GM18517 (cell line): ENCODE results near the gene RPN1.
"Not testable (repeated sequence)": the region's sequence is repeated elsewhere in the genome, so short reads cannot be mapped to it uniquely, and the experiment has no call there.

Source experiments
- ATAC-seq: cut with Tn5 transposase; IDR thresholded peaks from one replicate; pipeline ENCODE4 v1.9.1; 2021; ENCODE audit warnings: mild to moderate bottlenecking, moderate library complexity; ENCODE audit not compliant: unreplicated experiment

RPN1 gene

DNA sequence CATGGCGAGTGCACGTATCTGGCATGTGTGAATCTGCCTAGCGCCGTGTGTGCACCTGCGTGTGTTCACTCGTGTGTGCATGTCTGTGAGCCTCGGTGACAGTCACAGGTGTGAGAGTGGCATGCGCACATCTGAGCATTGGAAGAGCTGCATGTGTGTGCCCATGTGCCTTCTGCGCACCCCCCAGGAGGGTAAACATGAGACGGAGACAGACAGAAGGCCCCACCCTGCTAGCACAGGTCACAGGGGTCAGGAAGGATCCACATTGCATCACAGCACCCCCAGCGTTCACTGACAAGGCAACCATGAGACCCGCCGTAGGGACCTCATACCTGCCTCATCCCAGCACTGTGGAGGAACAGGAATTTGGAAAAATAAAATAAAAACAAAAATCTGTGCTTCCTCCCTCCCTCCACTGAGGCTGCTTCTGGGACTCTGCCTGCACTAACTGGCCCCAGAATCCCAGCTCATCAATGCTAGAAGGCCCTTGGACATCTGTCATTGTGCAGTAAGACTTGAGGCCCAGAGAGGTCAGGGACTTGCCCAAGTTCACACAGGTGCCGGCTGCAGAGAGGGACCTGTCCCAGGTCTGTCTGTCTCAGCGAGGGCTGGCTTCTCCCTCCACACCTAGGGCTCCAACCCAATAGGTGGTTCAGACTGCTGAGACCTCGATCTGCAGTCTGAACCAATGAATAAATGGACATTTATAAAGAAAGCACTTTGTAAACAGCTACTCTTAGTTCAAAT, 37.4 kb downstream of the RPN1 start:
- no peak for ATAC-seq

- ATAC-seq: no peak
Observed at GRCh38 chr3:128610451-128611070, 40.1 kb downstream of the RPN1 start.

DNA sequence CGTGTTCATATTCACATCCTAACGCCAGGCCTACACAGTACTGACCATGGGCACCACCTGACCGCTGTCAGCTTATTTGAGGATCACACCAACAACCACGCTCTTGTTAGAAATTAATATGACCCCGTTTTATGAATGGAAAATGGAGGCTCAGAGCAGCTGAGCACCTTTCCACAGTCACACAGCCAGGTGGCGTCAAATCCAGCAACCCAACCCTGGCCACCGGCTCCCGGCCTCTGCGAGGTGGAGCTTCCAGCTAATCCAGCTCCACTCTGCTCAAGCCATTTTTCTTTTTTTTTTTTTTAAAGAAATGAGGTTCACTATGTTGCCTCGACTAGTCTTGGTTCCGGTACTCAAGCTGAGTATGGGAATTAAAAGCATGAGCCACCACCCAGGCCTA, 41.3 kb downstream of the RPN1 start:
- no peak for ATAC-seq

GRCh38 chr3:128607710-128608048, 42.9 kb downstream of the RPN1 start:
- no peak for ATAC-seq

DNA sequence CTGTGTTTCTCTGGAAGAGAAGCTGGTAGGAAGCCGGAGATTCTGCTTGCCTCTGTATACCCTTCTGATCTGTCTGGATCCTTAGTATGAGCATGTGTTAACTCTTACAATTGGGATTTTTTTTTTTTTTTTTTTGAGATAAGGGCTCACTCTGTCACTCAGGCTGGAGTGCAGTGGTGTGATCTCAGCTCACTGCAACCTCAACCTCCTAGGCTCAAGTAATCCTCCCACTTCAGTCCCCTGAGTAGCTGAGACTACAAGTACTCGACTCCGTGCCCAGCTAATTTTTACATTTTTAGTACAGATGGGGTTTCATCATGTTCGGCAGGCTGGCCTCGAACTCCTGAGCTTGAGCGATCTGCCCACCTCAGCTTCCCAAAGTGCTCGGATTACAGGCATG, 44.5 kb downstream of the RPN1 start:
- ATAC-seq: no peak

GRCh38 chr3:128605091-128606046, 45.2 kb downstream of the RPN1 start:
- ATAC-seq: no peak

DNA sequence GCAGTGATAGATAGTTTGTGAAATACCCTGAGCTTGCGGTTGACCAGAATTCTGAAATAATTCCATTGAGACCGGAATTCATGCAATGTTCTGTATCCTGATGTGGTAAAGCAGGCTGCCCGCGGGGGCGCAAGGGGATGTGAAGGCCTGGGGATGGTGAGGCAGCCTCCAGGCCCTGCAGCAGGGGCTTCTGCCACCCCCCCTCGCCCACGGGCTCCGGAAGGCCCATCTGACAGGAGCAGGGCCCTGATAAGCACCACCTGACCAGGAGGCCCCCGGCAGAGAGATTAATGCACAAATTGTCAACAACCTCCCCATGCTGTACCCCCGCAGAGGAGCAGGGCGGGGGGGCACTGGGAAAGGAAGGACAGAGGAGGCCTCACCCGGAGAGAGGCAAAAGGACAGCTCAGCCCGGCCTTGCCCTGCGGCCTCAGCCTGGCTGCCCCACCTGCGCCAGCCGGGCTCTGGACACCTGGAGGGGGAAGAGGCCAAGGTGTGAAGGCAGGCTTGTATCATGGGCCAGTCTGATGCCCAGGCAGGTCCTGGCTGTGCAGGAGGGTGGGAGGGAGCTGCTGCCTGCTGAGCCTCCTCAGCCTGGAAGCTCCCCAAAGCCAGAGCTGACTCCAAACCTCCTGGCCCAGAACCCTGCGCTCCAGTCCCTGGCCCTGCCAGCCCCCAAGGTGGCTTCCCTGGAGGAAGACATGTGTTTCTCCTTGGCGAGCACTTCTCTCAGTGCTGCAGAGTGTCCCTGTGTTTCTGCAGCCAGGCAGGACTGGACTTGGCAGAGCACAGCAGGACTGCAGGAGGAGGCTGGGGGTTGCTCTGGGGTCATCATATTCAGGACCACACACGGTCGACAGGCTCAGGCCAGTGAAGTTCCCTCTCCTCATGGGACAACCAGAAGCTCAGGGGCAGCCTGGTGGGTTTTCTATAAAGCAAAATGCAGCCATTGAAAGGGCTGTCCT, 46.5 kb downstream of the RPN1 start:
- ATAC-seq: no peak

- ATAC-seq: no peak
Observed at GRCh38 chr3:128603313-128603712, 47.3 kb downstream of the RPN1 start.

DNA sequence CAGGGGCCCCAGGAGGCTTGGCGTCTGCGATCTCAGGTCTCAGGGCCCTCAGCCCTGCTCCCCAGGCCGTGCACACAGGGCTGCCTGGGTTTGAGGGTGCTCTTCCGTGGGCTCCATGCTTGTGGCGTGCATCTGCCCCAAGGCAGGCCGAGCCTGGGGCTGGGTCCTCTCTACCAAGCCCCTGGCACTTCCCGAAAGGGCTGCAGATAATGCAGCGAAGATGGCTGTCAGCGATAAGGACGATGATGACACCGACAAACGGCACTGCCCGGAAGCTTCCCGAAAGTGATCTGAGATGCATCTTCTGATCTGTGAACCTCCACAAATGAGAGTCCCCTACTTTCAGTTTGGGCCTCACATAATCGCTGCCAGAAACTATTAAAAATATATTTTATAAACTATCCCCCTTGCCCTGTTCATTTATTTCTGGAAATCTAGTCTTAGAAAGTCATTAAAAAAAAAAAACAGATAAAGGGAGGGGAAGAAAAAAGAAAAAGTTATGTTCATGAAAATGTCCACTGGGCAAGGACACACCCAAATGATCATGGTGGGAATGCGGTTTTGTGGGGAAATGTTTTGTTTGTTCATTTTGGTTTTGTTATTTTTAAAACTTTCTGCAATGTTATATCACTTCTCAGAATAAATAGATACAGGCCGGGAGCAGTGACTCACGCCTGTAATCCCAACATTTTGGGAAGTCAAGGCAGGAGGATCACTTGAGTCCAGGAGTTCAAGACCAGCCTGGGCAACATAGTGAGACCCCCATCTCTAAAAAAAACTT, 51.5 kb downstream of the RPN1 start:
- no peak for ATAC-seq

DNA sequence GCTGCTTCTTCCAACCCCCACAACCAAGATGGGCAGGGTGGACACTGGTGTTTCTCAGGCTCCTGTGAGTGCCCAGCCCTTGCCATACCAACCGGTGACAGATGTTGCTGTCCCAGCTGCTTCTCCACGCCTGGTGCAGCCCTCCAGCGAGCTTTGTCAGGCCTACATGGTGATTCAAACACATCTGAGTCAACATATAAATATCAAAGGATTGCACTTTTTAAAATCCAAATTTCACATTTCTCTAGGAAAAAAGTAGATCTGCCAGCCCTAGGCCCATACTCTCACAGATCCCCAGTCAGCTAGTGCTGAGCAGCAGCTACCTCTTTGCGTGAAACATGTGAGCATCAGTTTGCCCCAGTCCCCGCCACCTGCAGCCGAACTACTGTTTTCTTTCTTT, 52.7 kb downstream of the RPN1 start:
- ATAC-seq: no peak

GRCh38 chr3:128592864-128593263, 57.8 kb downstream of the RPN1 start:
- no peak for ATAC-seq

DNA sequence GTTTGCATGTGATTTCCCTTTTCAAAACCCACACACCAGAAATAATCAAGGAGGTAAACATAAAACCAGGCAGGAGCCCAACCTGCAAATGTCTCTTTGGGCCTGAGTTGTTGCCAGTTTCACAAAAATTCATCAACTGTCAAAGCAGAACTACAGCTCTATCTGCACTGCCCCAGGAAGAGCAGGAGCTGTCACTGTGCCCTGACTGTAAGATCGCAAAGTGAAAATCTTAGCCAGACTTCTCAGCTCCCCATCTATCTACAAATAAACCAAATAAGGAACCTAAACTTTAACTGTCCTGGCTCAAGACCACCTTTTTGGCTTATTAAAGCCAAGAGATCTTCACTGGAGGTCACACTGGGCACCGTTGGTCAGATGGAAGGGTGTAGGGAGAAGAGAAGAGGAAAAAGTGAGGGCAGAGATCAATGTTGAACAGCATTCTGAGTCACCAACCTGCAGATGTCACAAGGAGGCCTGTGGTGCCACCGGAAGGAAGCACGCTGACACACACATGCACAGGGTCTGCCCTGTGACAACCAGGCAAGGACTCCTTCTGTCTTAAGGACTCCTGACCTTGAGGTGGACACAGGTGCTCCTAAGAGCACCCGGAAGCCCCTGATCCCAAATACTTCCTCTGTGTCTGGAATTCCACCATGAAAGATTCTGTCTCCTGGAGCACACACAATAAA, 58.7 kb downstream of the RPN1 start:
- ATAC-seq: no peak

DNA sequence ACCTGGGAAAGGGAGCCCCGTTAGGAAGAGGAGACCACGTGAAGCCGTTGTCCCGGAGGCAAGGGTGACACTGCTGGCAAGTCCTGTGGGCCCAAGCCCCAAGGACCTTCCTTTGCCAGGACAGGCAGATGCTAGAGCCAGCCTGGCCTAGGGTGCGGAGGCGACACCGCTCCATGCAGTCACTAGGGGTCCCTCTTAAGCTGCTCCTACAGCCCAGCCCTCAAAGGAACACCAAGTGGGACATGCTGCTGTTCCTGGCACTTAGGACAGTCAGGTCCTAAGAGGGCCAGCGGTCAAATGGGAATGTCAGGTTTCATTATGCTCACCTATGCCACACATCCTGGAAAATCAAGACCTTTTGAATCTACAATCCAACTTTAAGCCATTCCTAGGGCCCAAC, 59.7 kb downstream of the RPN1 start:
- no peak for ATAC-seq

DNA sequence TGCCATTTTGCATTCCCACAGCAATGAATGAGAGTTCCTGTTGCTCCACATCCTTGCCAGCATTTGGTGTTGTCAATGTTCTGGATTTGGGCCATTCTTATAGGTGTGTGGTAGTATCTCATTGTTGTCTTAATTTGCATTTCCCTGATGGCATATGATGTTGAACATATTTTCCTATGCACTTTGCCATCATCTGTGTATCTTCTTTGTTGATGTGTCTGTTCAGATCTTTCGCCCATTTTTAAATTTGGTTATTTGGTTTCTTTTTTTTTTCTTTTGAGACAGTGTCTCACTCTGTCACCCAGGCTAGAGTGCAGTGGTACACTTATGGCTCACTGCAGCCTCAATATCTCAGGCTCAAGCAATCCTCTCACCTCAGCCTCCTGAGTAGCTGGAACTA, 60.6 kb downstream of the RPN1 start:
- not testable (repeated sequence) for ATAC-seq

DNA sequence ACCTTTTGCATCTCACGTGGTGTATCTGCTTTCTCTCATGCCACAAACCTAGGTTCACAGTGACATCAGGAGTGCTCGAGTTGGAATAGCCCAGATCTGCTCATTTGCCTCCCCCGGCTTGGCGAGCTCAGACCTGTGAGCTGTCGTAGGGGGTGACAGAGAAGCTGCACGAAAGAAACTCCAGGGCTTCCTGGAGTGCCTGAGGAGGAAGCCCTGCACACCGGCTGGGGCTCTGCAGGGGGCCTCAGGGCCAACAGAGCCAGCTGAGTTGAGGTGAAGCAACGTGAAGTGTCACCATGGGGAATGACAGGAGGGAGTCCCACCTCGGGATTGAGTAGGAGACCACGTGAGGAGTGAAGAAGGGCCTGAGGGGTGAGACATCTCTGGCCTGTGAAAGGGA, 62.5 kb downstream of the RPN1 start:
- ATAC-seq: no peak

GRCh38 chr3:128587391-128587790, 63.2 kb downstream of the RPN1 start:
- no peak for ATAC-seq

DNA sequence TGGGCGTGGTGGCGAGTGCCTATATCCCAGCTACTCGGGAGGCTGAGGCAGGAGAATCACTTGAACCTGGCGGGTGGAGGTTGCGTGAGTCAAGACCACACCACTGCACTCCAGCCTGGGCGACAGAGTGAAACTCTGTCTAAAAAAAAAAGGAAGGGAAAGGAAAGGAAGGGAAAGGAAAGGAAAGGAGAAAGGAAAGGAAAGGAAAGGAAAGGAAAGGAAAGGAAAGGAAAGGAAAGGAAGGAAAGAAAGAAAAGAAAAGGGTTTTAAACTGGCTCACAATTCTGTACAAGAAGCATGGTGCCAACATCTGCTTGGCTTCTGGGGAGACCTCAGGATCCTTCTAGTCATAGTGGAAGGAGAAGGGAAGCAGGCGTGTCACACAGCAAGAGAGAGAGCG, 63.7 kb downstream of the RPN1 start:
- ATAC-seq: not testable (repeated sequence)

GRCh38 chr3:128586391-128586790, 64.2 kb downstream of the RPN1 start:
- ATAC-seq: not testable (repeated sequence)

GRCh38 chr3:128585974-128586373, 64.6 kb downstream of the RPN1 start:
- ATAC-seq: no peak
